Renal cortex interstitium (tissue), 11 donors: Measurements from ENCODE around the gene ARHGEF28. TPM values are rescaled to one million over a fixed set of nuclear protein-coding genes. Genes with fewer than 3 reads are reported as not detected.

Source experiments
- DNase-seq, 11 donors: peaks; one replicate each; pipeline ENCODE4 v3.0.0-alpha.2; 2013; ENCODE audit warnings: low read depth in 9 of 11, low spot score in 4 of 11; ENCODE audit errors: extremely low read depth in 1 of 11
- polyA plus RNA-seq, 3 donors: library from polyadenylated mRNA; unstranded; fragments of 120-200 nt; gene quantifications; one replicate each; pipeline ENCODE4 v1.2.1, GENCODE V29; 2013; ENCODE audit not compliant: insufficient read length in 3 of 3

ARHGEF28 gene
- polyA plus RNA-seq, 3 donors: 40.8 to 70.9 (median 52.7) TPM

DNA sequence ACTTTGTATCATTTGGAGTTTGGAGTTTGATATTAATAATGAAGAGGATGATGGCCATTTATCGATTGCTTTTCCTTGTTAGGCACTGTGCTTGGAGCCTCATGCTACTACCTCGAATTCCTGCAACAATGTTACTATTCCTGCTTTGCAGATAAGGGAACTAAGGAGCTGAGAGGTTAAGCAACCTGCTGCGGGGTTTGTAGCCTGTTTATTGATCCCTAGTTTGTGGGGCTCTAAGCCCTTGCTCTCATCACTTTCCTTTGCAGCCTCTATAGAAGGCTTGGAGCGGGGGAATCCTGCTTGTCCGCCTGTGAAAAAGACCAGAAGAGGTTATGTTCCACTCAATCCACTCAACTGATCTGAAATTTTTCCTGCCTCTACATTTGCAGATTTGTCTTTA is 15.8 kb downstream of the ARHGEF28 start:
- DNase-seq: no peak

GRCh38 chr5:73642344-73642743 is 16.3 kb downstream of the ARHGEF28 start:
- DNase-seq: no peak

DNA sequence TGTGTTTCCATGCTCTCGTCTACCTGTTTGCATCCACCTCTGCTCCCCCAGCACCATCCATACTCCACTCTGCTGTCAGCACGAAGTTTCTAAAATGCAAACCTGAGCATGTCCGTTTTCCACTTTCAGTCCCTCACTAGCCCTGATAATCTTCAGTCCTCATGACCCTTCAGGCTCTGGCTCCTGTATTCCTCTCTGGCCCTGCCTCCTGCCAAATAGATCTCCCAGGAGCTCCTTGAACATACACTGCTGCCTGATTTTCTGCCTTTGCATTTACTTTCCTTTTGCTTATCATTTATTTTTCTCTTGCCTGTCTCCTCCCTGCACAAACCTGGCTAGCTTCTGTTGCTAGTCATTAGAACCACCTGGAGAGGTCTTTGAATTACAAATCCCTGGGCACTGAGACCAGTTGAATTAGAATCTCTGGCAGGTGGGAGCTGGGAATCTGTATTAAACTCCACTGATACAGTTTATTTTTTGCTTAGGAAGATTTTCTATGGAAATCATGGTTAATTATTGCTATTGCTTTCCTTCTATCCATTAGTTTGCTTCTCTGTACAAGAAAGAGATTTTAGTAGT is 18.5 kb downstream of the ARHGEF28 start:
- no peak for DNase-seq

DNA sequence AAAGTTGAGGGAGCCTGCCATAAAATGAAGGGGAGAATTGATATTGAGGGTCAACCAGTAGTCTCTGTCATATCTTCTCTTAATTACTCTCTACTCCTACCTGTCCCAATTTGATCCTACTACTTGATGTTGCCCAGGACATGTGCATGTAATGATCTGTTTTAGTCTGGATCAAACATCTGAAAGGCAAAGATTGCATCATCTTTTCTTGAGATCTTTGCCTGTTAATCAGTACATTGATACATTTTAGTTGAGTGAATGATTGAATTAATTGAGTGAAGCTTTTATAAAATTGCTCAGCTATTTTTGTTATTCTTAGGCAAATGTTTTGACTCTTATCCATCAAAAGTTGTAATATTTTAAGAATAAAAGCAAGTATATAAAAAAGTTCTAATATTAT is 21.7 kb downstream of the ARHGEF28 start:
- DNase-seq: no peak

GRCh38 chr5:73648515-73648914 is 22.5 kb downstream of the ARHGEF28 start:
- no peak for DNase-seq

GRCh38 chr5:73649926-73650325 is 23.9 kb downstream of the ARHGEF28 start:
- no peak for DNase-seq

- DNase-seq: no peak
Measured at GRCh38 chr5:73652391-73652790, 26.4 kb downstream of the ARHGEF28 start.

GRCh38 chr5:73654171-73654811 is 28.3 kb downstream of the ARHGEF28 start:
- no peak for DNase-seq

DNA sequence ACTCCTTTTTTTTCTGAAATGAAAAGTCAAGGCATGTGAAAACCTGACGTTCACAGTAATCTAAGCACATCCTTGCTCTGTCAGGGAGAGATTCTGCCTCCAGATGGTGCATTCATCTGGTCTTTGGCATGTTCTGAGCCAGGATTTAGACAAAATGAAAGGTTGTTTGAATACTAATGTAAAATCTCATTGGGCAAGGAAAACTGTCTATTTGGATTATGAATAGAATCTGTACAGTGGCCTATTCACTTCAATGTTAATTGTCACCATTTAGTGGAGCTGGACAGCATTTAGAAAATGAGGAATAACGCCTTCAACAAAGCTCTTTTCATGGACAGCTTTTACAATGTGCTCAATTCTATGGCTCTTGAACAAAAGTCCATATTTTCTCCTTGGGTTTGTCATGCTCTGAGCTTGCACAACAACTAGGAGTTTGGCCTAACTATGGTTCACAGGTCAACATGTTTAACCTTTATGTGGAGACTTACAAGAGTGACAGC is 28.9 kb downstream of the ARHGEF28 start:
- no peak for DNase-seq

- DNase-seq: no peak
Measured at GRCh38 chr5:73655521-73656160, 29.6 kb downstream of the ARHGEF28 start.

GRCh38 chr5:73661753-73662152 is 35.8 kb downstream of the ARHGEF28 start:
- DNase-seq: no peak

DNA sequence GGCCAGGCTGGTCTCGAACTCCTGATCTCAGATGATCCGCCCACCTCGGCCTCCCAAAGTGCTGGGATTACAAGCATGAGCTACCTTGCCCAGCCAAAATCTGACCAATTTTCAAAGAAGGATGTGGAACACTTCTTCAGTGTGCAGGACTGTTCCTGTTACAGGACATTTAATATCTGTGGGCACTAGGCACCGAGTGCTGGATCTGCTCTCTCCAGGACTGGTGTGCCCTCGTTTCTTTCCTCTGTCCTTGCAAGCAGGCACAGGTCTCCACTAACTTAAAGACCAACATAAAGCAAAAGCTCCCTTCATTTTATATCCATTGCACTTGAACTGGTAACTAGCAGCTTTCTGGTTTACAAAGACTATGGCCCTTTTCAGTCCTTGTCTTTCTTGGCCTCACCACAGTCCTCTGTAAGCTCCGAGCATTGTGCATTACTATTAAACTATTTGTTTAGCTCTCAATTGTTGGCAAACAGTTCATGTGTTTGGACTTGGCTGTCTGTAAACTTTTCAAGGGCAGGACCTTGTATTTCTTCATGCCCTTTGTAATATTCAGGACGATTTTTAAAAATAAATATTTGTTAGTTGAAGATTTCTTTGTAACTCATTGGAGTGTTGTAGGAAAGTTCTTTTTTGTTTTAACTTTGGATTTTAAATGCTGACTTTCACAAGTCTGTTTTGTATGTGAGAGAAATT is 37.3 kb downstream of the ARHGEF28 start:
- DNase-seq: no peak

DNA sequence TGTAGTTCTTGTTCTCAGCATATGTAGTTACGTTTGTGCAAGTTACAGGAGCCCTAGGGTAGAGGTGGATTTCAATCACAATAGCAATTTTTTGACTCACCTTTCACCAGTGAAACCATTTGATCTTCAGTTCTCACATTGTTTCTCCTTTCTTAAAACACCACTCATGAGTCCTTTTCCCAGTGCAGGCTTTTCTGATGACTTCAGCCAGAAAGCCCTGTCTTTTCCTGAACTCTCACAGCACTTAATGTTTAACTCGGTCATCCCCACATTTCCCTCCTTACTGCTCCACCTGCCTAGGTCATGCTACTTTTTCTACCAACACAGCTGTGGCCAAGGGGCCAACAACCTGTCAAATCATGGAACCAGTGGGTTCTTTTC is 37.9 kb downstream of the ARHGEF28 start:
- DNase-seq: peak in 2 of 11 donors; percentile 11 to 24

- DNase-seq: no peak
Measured at GRCh38 chr5:73664796-73665195, 38.8 kb downstream of the ARHGEF28 start.

- DNase-seq: no peak
Measured at GRCh38 chr5:73666891-73667290, 40.9 kb downstream of the ARHGEF28 start.

- DNase-seq: no peak
Measured at GRCh38 chr5:73668017-73668416, 42.0 kb downstream of the ARHGEF28 start.

DNA sequence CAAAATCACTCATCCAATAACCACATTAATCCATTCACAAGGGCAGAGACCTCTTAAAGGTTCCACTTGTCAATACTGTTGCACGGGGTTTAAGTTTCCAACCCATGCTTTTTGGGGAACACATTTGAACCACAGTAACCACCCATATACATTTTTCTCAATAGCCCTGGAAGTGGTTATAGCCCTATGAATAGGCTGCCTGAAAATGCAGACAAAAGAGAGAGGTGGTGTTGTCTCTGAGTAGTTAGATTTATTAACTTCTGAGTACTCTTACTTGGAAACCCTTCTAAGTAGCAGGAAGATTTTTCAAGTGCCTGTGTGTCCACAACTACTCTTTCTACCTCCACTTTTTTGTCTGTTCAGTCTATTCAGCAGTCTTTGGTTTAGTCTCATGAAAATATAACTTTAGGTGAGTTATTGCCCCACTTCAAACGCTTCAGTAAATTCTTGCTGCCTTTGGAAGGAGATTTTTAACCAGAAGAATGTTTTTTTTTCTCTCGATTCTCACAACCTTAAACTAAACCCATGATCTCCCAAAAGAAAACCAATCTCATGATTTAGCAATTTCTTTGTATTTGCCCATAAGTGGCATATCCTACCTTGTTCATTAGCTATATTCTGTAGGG is 42.6 kb downstream of the ARHGEF28 start:
- peak in 1 of 11 donors; percentile 24 for DNase-seq

DNA sequence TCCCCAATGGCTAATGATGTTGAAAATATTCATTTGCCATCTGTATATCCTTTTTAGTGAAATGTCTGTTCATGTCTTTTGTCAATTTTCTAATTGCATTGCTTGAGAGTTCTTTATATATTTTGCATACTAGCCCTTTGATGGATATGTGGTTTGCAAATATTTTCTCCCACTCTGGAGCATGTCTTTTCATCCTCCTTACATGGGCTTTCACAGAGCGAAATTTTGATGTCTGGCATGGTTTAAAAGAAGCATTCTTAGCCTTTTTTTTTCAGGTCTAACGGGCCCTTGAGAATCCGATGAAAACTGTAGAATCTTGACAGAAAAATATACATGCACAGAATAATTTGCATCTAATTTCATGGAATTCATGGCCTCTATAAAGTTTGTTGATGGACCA is 44.7 kb downstream of the ARHGEF28 start:
- DNase-seq: no peak

- no peak for DNase-seq
Measured at GRCh38 chr5:73672132-73672531, 46.1 kb downstream of the ARHGEF28 start.
